Right lobe of liver (tissue), 4 donors: ENCODE measurements around the gene MAJIN.

Experiments used
- CTCF ChIP-seq, 4 donors: fragments of 200-600 bp in 3 of 4; fragments of 450-650 bp in 1 of 4; IDR thresholded peaks; one replicate each; pipeline versions ENCODE4 v1.5.1 to v1.8.0; 2016 to 2022; ENCODE audit warnings: antibody characterized with exemption in 4 of 4, mild to moderate bottlenecking in 2 of 4
- POLR2A ChIP-seq: fragments of 450-650 bp; IDR thresholded peaks from one replicate; pipeline ENCODE4 v1.6.1; 2017; ENCODE audit warnings: antibody characterized with exemption, mild to moderate bottlenecking
- donor health status: DM: no; HTN: no; CAD: no.
- donor health status: DM: no; HTN: no; CAD: no.
- donor health status: DM: no; HTN: yes; CAD: no.

GRCh38 chr11:64987998-64988854, 16.3 kb upstream of the MAJIN start:
- TF ChIP-seq CTCF (IDR thresholded peaks at IDR 0.05), result no peak
- no peak for TF ChIP-seq POLR2A
